SKM-1 (cell line): ENCODE results near the gene QPCT.
A peak's percentile ranks its signal among the peaks of the same experiment; 100 is the strongest.
"Not testable (repeated sequence)": the region's sequence is repeated elsewhere in the genome, so short reads cannot be mapped to it uniquely, and the experiment has no call there.

ENCODE experiments used
- DNase-seq: peaks from one replicate; lab custom pipeline; 2025; ENCODE audit not compliant: unreplicated experiment; lab: John Stamatoyannopoulos, UW

QPCT gene

GRCh38 chr2:37344453-37345361, at the start of gene QPCT:
Gene QPCT (plus strand): TSS chr2:37344630. CDS start chr2:37344732, 102 bp downstream.
- DNase-seq: no peak

GRCh38 chr2:37294858-37295257, 49.6 kb upstream of the QPCT start:
- DNase-seq: not testable (repeated sequence)

DNA sequence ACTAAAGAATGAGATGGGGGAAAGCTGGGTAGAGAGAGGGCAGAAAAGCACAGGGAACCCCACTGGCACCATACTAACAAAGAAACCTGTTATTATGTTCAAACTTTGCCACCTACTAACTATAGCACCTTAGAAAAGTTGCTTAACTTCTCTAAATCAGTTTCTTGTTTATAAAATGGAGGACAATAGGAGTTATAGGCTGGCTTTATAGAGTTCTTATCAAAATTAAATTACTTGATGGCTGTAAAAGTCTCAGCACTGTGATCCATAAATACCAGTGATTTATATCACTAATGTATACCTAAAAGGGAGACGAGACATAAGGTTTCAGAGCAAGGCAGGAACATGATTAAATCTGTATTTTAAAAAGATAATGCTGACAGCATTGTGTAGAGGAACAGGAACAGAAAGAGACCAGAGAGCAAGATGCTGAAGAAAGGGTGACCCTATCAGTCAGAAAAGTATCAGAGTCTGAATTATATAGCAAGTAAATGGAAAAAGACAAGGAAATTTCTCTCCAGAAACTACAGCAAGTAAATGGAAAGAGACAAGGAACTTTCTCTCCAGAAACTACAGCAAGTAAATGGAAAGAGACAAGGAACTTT, 48.9 kb upstream of the QPCT start:
- no peak for DNase-seq

DNA sequence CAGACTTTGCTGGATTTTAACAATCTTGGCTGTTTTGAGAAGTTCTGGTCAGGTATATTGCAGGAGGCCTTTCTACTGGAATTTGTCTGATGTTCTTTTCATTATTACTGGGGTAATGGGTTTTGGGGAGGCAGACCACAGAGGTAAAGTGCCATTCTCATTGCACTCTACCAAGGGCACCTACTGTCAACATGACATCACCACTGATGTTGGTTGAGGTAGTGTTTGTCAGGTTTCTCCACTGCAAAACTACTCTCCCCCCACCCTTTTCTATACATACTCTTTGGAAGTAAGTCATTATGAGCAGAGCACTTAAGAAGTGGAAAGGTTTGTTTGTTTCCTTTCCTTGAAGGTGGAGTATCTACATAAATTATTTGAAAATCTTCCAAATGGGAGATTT, 46.8 kb upstream of the QPCT start:
- no peak for DNase-seq

GRCh38 chr2:37300146-37300545, 44.3 kb upstream of the QPCT start:
- no peak for DNase-seq

GRCh38 chr2:37300578-37300977, 43.9 kb upstream of the QPCT start:
- DNase-seq: no peak

GRCh38 chr2:37301408-37301807, 43.0 kb upstream of the QPCT start:
- no peak for DNase-seq

- DNase-seq: no peak
Observed at GRCh38 chr2:37302701-37303252, 41.7 kb upstream of the QPCT start.

GRCh38 chr2:37306024-37306423, 38.4 kb upstream of the QPCT start:
- DNase-seq: no peak

DNA sequence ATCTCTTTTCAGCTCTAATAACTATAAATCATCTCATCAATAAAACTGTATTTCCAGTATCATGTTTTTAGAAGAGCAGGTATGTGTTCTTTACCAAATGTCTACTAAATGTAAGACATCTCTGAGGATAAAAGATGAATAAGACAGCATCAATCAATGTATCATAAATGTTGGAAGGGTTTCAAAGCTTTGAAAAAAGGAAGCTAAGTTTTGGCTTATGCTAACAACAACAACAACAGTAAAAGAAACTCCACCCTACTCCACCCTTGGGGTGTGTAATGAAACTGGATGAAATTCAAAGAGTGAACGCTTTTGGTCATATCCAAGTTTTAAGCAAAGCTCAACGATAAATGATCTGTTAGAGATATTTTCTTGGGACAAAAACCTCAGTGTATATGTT, 36.9 kb upstream of the QPCT start:
- no peak for DNase-seq

DNA sequence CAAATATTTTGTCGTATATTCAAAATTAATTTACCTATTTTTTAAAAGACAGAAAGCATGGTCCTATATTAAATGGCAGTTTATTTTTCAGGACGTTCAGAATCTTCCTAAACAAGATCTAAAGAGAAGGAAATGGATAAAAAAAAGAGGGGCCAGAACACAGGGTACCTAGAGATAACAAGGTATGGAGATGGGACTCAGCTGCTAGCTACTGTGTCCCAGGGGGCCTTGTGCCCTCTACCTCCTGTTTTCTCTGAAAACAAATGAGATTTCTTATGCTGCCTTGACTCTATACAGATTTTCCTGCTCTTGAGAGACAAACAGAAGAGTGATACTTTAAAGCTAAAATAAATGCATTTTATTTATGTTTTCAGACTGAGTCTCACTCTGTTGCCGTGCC, 29.1 kb upstream of the QPCT start:
- DNase-seq: no peak

DNA sequence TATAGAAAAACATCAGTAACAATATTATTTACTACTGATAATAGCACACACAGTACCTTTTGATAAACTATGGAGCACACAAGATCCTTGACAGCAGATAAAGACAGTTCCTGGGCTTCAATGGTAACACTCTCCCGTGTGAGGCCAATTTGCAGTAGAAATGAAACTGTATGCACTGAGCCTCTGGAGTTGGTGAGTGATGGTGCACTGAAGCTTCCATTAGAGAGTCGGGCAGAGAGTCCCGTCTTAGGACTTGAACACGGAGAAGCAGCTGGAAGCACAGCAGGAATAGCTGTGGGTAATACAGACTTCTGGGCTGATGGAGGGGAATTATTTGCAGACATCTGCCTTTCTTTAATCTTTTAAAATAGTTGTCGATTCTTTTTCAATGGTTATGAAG, 28.2 kb upstream of the QPCT start:
- DNase-seq: no peak

- DNase-seq: no peak
Observed at GRCh38 chr2:37317746-37318145, 26.7 kb upstream of the QPCT start.

GRCh38 chr2:37318401-37318800, 26.0 kb upstream of the QPCT start:
- DNase-seq: peak; percentile 15

DNA sequence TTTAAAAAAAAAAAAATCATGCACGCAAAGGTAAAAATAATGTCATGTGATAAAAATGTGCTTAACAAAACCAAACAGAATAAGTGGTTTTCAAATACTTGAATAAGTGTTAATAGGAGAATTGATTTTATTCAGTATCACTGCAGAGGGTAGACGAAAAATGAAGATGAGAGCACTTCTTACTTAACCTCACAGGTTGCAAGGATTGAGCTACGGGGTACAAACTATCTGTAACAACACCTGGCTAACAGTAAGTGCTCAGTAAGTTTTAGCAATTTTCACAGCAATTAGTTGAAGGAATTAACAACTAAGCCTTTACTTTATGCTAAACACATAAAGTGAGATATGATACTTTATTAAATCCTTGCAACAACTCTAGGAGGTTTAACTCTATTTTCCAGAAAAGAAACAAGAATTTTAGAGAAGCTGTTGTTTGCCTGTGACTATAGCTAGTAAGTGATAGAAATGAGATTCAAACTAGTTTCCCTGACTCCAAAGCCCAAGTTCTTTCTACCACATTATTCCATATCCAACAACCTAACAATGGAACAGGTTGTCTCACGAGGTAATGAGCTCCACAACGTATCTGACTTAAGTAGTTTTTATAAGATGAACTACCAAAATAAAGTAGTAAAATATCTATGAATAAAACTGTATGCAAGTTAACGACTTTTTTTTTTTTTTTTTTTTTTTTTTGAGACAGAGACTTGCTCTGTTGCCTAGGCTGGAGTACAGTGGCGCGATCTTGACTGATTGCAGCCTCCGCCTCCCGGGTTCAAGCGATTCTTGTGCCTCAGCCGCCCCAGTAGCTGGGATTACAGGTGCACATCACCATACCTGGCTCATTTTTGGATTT, 24.4 kb upstream of the QPCT start:
- DNase-seq: no peak

- no peak for DNase-seq
Observed at GRCh38 chr2:37321029-37321682, 23.3 kb upstream of the QPCT start.

DNA sequence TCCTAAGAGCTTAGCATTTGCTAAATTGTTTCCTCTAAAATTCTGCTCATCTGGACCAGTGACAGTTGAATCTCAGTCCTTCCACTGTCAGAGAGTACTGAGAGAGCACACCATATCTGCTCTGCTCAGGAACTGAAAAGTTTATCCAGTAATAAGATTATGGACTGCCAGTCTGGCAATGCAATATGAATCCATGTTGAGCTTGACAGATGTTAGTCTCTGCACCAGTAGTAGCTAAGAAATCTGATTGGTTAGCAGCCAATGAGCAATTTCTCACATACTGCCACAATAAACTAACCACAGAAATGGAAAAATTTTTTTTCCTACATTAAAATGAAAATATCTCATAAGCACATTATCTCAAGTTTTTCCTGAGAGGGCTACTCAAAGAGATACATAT, 22.1 kb upstream of the QPCT start:
- DNase-seq: no peak

GRCh38 chr2:37323176-37323780, 21.2 kb upstream of the QPCT start:
- DNase-seq: no peak

- no peak for DNase-seq
Observed at GRCh38 chr2:37323781-37324535, 20.5 kb upstream of the QPCT start.

DNA sequence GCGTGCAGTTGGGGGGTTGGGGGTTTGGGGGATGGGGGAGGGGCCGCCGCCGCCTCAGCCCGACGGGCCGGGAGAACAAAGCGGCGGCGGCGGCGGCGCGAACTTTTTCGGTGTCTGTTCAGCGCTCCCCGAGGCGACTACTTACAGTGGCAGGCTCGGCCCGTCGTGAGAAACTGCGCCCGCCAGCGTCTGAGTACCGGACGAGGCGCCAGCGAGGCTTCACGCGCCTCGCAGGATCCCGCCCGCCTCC, 20.0 kb upstream of the QPCT start:
- DNase-seq: no peak
